Activated T-helper 2 cell treated with anti-CD3 and anti-CD28 coated beads, Interferon-gamma antibody, Interleukin-2, Interleukin-4, amounts not matched to agents 10 μg/mL and 5 μg/mL and 100 μg/mL, durations not matched to agents 14 hours and 24 hours and 36 hours (primary cell): ENCODE data around the gene CFAP46. TPM values are rescaled to one million over a fixed set of nuclear protein-coding genes. Genes with fewer than 3 reads are reported as not detected.
"Not testable (repeated sequence)": the region's sequence is repeated elsewhere in the genome, so short reads cannot be mapped to it uniquely, and the experiment has no call there.

ENCODE experiments used
- DNase-seq: peaks from one replicate; pipeline ENCODE4 v3.0.0; 2021; ENCODE audit warnings: low spot score
- H3K27ac Mint-ChIP-seq: one replicate; pipeline ENCODE4 v1.8.0; 2021; ENCODE audit warnings: mixed read lengths
- H3K27me3 Mint-ChIP-seq: one replicate; pipeline ENCODE4 v1.8.0; 2021; ENCODE audit warnings: low read depth, mixed read lengths
- H3K36me3 Mint-ChIP-seq: one replicate; pipeline ENCODE4 v1.8.0; 2021; ENCODE audit warnings: low read depth, mixed read lengths
- H3K4me1 Mint-ChIP-seq: one replicate; pipeline ENCODE4 v1.8.0; 2021; ENCODE audit warnings: low read depth, mixed read lengths
- H3K4me3 Mint-ChIP-seq: one replicate; pipeline ENCODE4 v1.8.0; 2021; ENCODE audit warnings: low read depth, mild to moderate bottlenecking, moderate library complexity, mixed read lengths
- H3K9me3 Mint-ChIP-seq: one replicate; pipeline ENCODE4 v1.8.0; 2021; ENCODE audit warnings: mixed read lengths
- intact Hi-C: fragments of 100-400 bp; cut with micrococcal nuclease; formaldehyde crosslinking; loops from one replicate; pipeline ENCODE4 v1.15.1; 2023
- total RNA-seq: library from RNA; stranded (reverse); gene quantifications from 2 replicates; pipeline ENCODE4 v1.2.3, GENCODE V29; 2022

CFAP46 gene
- total RNA-seq, 1 donor from 2014 or later: not detected

DNA sequence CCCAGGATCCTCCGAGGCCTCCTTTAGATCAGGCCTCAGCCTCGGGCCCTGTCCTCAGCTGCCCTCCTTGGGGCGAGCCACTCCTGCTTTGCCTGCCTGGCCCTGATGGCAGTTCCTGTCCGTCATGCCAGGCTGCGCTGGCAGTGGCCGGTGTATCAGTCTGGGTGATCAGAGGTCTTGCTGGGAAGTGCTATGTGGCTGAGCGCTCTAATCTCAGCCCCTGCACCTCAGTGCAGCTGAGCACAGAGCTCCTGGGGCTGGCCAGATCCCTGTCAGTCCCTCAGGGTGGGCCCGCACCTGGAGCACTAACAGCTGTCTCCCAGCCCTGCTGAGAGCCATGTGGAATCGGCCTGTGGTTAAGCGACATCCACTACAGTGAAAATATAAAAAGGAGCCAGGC is 14.8 kb upstream of the CFAP46 start:
- peaks cover 3% of the 10 kb centered on the region for H3K27me3 Mint-ChIP-seq
- no peak overlapping the region for H3K4me3 Mint-ChIP-seq
- no peak for DNase-seq
- no peak overlapping the region for H3K27ac Mint-ChIP-seq
- intact Hi-C loops: no loop called here
- H3K4me1 Mint-ChIP-seq: no peaks in the 10 kb centered on the region
- no peaks in the 10 kb centered on the region for H3K9me3 Mint-ChIP-seq
- no peaks in the 10 kb centered on the region for H3K36me3 Mint-ChIP-seq

DNA sequence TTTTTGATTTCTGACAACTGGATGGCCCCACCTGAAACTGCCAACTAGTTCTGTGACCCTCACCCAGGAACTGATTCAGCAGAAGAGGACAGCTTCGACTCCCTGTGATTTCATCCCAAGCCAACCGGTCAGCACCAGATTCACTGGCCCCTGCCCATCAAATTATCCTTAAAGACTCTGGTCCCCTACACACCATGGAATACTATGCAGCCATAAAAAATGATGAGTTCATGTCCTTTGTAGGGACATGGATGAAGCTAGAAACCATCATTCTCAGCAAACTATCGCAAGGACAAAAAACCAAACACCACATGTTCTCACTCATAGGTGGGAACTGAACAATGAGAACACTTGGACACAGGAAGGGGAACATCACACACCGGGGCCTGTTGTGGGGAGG is 13.9 kb upstream of the CFAP46 start:
- H3K4me3 Mint-ChIP-seq, intact Hi-C loops, DNase-seq, H3K9me3 Mint-ChIP-seq, H3K27ac Mint-ChIP-seq, H3K36me3 Mint-ChIP-seq, H3K27me3 Mint-ChIP-seq, H3K4me1 Mint-ChIP-seq: not testable (repeated sequence)

DNA sequence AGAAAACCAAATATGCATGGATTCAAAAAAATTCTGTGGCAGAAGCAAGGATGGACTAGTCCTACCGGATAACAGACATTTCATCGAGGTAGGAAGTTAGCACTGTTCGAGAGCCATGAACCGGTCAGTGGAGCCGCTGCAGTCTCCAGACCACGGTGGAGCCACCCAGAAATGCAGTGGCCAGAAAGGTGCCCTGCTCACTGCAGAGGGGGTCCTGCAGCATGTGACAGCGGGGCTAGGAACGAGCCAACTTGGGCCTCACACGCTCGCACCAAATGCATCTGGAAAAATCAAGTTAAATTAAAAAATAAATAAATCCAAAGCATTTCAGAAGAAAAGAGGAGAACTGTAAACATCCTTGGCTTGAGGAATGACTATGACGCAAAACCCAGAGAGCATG is 13.1 kb upstream of the CFAP46 start:
- Mint-ChIP-seq H3K9me3 (no peaks in the 10 kb centered on the region), H3K27ac (no peak overlapping the region)
- no peak for DNase-seq

DNA sequence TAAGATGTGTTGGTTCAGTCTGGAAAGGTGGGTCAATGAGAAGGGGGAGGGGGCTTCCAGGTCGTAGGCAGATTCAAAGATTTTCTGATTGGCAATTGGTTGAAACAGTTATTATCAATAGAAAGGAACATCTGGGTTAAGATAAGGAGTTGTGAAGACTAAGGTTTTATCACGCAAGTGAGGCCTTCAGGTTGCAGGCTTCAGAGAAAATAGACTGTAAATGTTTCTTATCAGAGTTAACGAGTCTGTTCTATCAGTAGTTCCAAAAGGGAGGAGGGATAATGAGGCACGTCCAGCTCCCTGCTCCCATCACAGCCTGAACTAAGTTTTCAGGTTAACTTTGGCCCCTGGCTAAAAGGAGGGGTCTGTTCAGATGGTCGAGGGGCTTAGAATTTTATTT is 11.1 kb upstream of the CFAP46 start:
- H3K27ac Mint-ChIP-seq: no peak overlapping the region
- intact Hi-C loops: no loop called here
- no peaks in the 10 kb centered on the region for H3K9me3 Mint-ChIP-seq
- H3K36me3 Mint-ChIP-seq: no peaks in the 10 kb centered on the region
- H3K4me3 Mint-ChIP-seq: no peak overlapping the region
- H3K27me3 Mint-ChIP-seq: peaks cover 12% of the 10 kb centered on the region
- H3K4me1 Mint-ChIP-seq: no peaks in the 10 kb centered on the region
- DNase-seq: no peak

More for the DNA sequence above, 13.1 kb upstream of the CFAP46 start:
- no peaks in the 10 kb centered on the region for H3K4me1 Mint-ChIP-seq
- H3K4me3 Mint-ChIP-seq: no peak overlapping the region
- intact Hi-C loops: no loop called here
- H3K36me3 Mint-ChIP-seq: no peaks in the 10 kb centered on the region
- H3K27me3 Mint-ChIP-seq: peaks cover 5% of the 10 kb centered on the region

DNA sequence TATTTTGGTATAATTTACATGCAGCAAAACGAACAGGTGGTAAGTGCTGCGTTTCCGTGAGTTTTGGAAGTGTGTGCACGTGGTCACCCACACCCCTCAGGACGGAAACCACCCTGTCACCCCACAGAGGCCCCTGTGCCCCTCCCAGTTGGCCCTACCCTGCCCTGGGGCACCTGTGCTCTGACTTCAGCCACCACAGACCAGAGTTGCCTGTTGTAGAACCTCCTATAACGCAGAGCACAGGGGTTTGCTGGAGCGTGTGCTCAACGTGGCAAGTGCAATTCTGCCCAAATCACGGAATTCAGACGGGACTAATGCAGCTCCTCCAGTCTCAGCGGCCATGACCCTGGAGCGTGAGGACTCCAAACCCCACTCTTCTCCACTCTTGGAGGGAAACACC is 9.6 kb upstream of the CFAP46 start:
- intact Hi-C loops: no loop called here
- DNase-seq: no peak
- no peaks in the 10 kb centered on the region for H3K4me1 Mint-ChIP-seq
- H3K4me3 Mint-ChIP-seq: no peak overlapping the region
- no peaks in the 10 kb centered on the region for H3K9me3 Mint-ChIP-seq
- H3K27ac Mint-ChIP-seq: no peak overlapping the region
- peaks cover 12% of the 10 kb centered on the region for H3K27me3 Mint-ChIP-seq
- no peaks in the 10 kb centered on the region for H3K36me3 Mint-ChIP-seq

DNA sequence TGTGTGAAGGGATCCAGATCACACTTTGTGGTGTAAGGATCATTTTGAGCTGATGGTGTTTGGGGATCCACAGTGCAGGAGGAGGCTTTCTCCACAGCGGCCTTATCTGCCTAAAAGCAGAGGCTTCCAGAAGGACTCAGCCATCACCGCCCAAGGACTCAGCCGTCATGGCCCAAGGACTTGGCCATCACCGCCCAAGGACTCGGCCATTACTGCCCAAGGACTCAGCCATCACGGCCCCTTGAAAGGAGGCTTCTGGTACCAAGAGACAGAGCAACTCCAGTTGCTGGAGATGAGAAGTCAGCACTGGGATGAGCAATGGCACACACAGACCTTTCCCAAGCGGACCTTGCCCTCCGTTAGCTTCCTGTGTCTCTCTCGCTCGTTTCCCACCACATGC is 6.0 kb upstream of the CFAP46 start:
- Mint-ChIP-seq H3K4me3 (no peak overlapping the region), H3K9me3 (no peaks in the 10 kb centered on the region), H3K4me1 (no peaks in the 10 kb centered on the region), H3K27ac (no peak overlapping the region), H3K27me3 (peaks cover 16% of the 10 kb centered on the region), H3K36me3 (no peaks in the 10 kb centered on the region)
- intact Hi-C loops: no loop called here
- no peak for DNase-seq

DNA sequence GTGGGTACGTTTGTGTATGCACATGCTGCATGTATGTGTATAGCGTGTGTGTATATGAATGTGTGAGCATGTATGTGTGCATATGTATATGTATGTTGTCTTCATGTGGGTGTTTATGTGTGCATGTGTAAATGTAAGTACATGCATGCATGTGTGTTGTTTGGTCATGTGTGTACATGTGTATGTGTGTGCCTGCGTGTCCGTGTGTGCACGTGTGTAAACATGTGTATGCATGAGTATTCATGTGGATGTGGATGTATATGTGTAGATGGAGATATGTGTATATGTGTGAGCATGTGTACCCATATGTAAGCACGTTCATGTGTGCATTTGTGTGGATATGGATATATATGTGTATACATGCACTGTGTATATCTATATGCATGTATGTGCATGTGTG is 5.5 kb upstream of the CFAP46 start:
- no peak overlapping the region for H3K4me3 Mint-ChIP-seq
- H3K27ac Mint-ChIP-seq: no peak overlapping the region
- H3K27me3 Mint-ChIP-seq: peaks cover 14% of the 10 kb centered on the region
- peaks cover under 1% of the 10 kb centered on the region for H3K4me1 Mint-ChIP-seq
- H3K9me3 Mint-ChIP-seq: no peaks in the 10 kb centered on the region
- intact Hi-C loops: no loop called here
- DNase-seq: no peak
- no peaks in the 10 kb centered on the region for H3K36me3 Mint-ChIP-seq

DNA sequence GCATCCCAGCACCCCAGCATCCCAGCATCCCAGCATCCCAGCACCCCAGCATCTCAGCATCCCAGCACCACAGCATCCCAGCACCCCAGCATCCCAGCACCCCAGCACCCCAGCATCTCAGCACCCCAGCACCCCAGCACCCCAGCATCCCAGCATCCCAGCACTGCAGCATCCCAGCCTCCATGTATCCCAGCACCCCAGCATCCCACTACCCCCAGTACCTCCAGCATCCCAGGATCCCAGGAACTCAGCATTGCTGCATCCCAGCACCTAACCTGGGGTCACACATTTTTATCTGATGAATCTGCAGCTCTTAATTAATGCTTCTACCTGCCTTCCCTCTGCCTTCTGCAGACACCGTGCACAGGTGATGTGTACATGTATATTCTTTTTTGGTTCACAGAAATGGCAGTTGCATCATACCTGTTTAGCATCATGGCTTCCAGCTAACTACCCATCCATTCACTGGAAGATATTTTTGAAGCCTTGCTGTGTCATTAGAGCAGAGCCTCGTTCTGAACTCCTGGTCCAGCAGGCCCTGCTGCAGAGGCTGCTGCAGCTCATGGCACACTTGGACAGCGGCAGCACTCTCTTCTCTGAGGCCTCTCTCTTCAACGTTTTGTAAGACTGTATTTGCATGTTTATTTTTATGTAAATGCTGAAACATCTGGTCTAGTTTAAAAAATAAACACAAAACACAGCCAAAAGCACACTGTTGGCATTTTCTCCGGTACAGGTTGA is 4.6 kb upstream of the CFAP46 start:
- peaks cover 3% of the 10 kb centered on the region for H3K4me1 Mint-ChIP-seq
- H3K9me3 Mint-ChIP-seq: no peaks in the 10 kb centered on the region
- no peak overlapping the region for H3K27ac Mint-ChIP-seq
- no peaks in the 10 kb centered on the region for H3K36me3 Mint-ChIP-seq
- intact Hi-C loops: no loop called here
- H3K4me3 Mint-ChIP-seq: no peak overlapping the region
- no peak for DNase-seq
- H3K27me3 Mint-ChIP-seq: peaks cover 17% of the 10 kb centered on the region

DNA sequence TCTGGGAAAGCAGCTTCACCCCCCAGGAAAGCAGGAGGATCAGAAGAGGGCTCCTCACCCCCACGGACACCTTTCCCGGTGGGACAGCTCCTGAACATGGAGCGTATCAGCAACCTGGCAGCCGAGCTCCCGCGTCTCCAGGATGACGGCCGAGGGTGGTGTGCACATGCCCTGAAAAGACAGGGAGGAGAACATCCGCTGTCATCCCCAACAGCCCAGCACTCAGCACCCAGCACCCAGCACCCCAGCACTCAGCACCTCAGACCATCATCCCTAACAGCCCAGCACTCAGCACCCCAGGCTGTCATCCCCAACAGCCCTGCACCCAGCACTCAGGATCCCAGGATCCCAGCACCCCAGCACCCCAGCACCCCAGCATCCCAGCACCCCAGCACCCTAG is 3.9 kb upstream of the CFAP46 start:
- intact Hi-C loops: no loop called here
- peaks cover 3% of the 10 kb centered on the region for H3K4me1 Mint-ChIP-seq
- DNase-seq: no peak
- no peaks in the 10 kb centered on the region for H3K36me3 Mint-ChIP-seq
- no peak overlapping the region for H3K27ac Mint-ChIP-seq
- no peaks in the 10 kb centered on the region for H3K9me3 Mint-ChIP-seq
- H3K4me3 Mint-ChIP-seq: no peak overlapping the region
- peaks cover 23% of the 10 kb centered on the region for H3K27me3 Mint-ChIP-seq

DNA sequence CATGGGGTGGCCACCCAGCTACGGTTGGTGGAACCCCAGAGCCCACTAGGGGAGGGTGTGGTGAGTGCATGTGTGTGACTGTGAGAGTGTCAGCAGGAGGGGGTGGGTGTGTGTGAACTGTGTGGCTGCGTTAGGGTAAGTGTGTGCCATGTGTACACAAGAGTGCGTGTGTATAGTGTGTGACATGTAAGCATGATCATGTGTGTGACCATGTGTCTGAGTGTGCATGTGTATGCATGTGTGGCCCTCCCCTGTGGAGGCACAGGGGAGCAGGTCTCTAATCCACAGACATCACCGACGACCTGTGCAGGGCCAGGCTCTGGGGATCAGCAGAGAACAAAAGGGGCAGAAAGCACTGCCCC is 3.5 kb upstream of the CFAP46 start:
- no peak overlapping the region for H3K4me3 Mint-ChIP-seq
- H3K4me1 Mint-ChIP-seq: peaks cover 3% of the 10 kb centered on the region
- H3K27ac Mint-ChIP-seq: no peak overlapping the region
- intact Hi-C loops: no loop called here
- no peak for DNase-seq
- no peaks in the 10 kb centered on the region for H3K9me3 Mint-ChIP-seq
- peaks cover 26% of the 10 kb centered on the region for H3K27me3 Mint-ChIP-seq
- no peaks in the 10 kb centered on the region for H3K36me3 Mint-ChIP-seq

DNA sequence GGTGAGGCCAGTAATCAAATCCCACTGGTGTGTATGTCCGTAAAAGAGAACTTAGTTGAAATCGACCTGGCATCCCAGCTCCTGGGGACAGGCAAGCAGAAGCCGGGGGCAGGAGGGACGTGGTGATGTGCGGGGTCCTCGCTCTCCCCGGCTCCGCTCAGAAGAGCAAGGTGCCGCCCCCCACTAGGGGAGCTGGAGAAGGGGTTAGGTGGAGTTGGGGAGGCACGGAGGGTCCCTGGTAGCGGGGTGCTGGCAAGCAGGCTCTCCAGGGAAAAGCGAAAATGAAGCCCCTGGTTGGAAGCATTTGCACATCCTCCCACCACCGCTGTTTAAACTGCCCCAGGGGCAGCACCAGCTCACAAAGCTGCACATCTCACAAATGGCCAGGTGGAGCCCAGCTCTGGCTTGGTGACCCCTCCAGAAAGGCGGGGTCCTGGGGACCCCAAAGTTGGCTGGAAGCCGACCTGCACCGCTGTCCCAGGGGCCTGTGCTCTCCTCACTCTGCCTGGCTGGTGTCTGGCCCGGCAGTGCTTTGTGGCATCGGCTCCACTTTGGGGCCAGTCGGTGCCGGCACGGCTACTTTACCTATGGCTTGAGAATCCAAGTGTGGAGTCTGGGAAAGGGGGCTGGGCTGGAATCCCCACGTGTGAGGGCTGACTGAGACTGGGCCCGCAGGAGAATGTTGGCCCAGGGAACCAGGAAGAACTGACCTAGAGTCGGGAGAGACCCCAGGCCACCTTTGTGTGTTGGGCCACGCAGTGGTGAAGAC is 2.9 kb upstream of the CFAP46 start:
- H3K4me1 Mint-ChIP-seq: peaks cover 3% of the 10 kb centered on the region
- H3K36me3 Mint-ChIP-seq: no peaks in the 10 kb centered on the region
- no peak for DNase-seq
- no peak overlapping the region for H3K4me3 Mint-ChIP-seq
- no peaks in the 10 kb centered on the region for H3K9me3 Mint-ChIP-seq
- H3K27me3 Mint-ChIP-seq: peaks cover 26% of the 10 kb centered on the region
- intact Hi-C loops: no loop called here
- no peak overlapping the region for H3K27ac Mint-ChIP-seq

DNA sequence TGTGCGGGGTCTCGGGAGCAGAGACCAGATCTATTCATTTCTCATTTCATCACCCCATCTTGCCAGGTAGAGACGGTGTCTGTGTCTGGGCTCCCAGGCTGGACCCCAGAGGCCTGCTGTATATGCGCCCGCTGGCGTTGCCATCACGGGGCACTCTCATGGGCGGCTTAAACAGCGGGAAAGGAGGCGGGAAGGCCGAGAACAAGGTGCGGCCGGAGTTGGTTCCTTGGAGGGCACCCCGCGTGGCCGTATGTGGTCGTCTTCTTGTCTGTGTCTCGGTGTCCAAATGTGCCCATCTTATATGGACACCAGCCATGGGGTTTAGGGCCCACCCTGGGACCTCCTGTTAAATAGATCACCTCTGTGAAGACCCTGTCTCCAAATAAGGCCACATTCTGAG is 2.1 kb upstream of the CFAP46 start:
- H3K27me3 Mint-ChIP-seq: peaks cover 27% of the 10 kb centered on the region
- peaks cover 3% of the 10 kb centered on the region for H3K4me1 Mint-ChIP-seq
- no peaks in the 10 kb centered on the region for H3K36me3 Mint-ChIP-seq
- H3K4me3 Mint-ChIP-seq: no peak overlapping the region
- H3K27ac Mint-ChIP-seq: no peak overlapping the region
- no peak for DNase-seq
- intact Hi-C loops: no loop called here
- no peaks in the 10 kb centered on the region for H3K9me3 Mint-ChIP-seq

DNA sequence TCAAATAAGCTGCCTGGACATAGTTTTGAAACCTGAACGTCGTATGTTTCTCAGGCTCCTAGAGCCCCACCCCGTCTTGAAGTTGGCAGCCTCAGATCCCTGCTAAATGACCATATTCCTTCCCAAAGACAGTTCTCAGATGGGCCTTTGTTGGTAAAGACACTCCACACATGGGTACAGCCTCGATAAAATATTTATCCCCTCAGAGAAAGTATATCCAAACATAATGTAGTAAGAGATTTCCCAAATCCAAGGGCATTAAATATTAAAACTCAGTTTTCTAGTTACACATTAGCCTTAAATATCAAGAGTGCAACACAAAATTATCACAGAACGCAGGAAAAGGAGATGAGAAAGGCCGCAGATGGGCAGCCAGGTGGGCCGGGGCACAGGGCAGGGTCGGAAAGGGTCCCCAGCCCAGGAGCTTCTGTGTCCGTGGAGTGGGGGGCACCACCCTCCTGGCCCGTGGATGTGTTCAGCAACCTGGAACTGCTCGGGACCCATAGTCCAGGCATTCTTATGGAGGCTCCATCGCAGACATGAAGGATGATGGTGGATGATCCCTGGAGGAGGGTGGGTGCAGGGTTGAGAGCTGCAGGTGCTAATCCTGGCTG is 1.5 kb upstream of the CFAP46 start:
- Mint-ChIP-seq H3K27me3 (peaks cover 28% of the 10 kb centered on the region), H3K4me1 (peaks cover 3% of the 10 kb centered on the region), H3K9me3 (no peaks in the 10 kb centered on the region), H3K4me3 (no peak overlapping the region), H3K27ac (no peak overlapping the region), H3K36me3 (no peaks in the 10 kb centered on the region)
- no peak for DNase-seq
- intact Hi-C loops: no loop called here
